Smooth muscle cell (in vitro differentiated cells): Measurements from ENCODE around the gene AGK. TPM values are rescaled to one million over a fixed set of nuclear protein-coding genes. Genes with fewer than 3 reads are reported as not detected.
A peak's percentile ranks its signal among the peaks of the same experiment; 100 is the strongest.

Experiments
- DNase-seq: peaks from one replicate; lab custom pipeline; 2025; ENCODE audit not compliant: unreplicated experiment; lab: John Stamatoyannopoulos, UW
- H2AFZ ChIP-seq: fragments of 200-600 bp; sonication (generic); 2 replicates; pipeline ENCODE4 v1.6.0; 2016; ENCODE audit warnings: antibody characterized with exemption, low read depth, mild to moderate bottlenecking
- H3F3A ChIP-seq: fragments of 200-600 bp; sonication (generic); 2 replicates; pipeline ENCODE4 v1.6.0; 2017; ENCODE audit warnings: antibody characterized with exemption, low read depth
- H3K27ac ChIP-seq: fragments of 200-600 bp; sonication (generic); 2 replicates; pipeline ENCODE4 v1.5.1; 2016; ENCODE audit warnings: low read depth, mild to moderate bottlenecking
- H3K27me3 ChIP-seq: fragments of 200-600 bp; sonication (generic); 2 replicates; pipeline ENCODE4 v1.6.1; 2016; ENCODE audit warnings: low read depth, mild to moderate bottlenecking
- H3K36me3 ChIP-seq: fragments of 200-600 bp; sonication (generic); 2 replicates; pipeline ENCODE4 v1.5.1; 2016; ENCODE audit warnings: low read depth
- H3K4me1 ChIP-seq: fragments of 200-600 bp; sonication (generic); 2 replicates; pipeline ENCODE4 v1.5.1; 2016; ENCODE audit warnings: low read depth
- H3K4me2 ChIP-seq: fragments of 200-600 bp; sonication (generic); 2 replicates; pipeline ENCODE4 v1.6.0; 2016; ENCODE audit warnings: mild to moderate bottlenecking
- H3K4me3 ChIP-seq: fragments of 200-600 bp; sonication (generic); 2 replicates; pipeline ENCODE4 v1.5.1; 2016; ENCODE audit warnings: mild to moderate bottlenecking
- H3K79me2 ChIP-seq: fragments of 200-600 bp; sonication (generic); 2 replicates; pipeline ENCODE4 v1.6.0; 2016; ENCODE audit warnings: low read depth, mild to moderate bottlenecking
- H3K9ac ChIP-seq: fragments of 200-600 bp; sonication (generic); 2 replicates; pipeline ENCODE4 v1.6.0; 2016; ENCODE audit warnings: low read depth
- H3K9me3 ChIP-seq: fragments of 200-600 bp; sonication (generic); replicated peaks from 2 replicates; pipeline ENCODE4 v1.5.1; 2016; ENCODE audit warnings: low read depth
- H4K20me1 ChIP-seq: fragments of 200-600 bp; sonication (generic); 2 replicates; pipeline ENCODE4 v1.6.0; 2016; ENCODE audit warnings: low read depth
- WGBS: methylation state at CpG from one replicate; pipeline ENCODE4 v1.1.7; 2016; ENCODE audit warnings: low lambda C conversion rate; 5-methylcytosine and 5-hydroxymethylcytosine counted together
- polyA plus RNA-seq: library from polyadenylated mRNA; unstranded; fragments of >200 nt; fragmentation: Nextera tagmentation; extraction: Ambion mirVana; gene quantifications from 2 replicates; pipeline ENCODE4 v1.2.1, GENCODE V29; 2016
- total RNA-seq: library from RNA; depleted of rRNA; stranded (reverse); fragments of >200 nt; gene quantifications from 2 replicates; pipeline ENCODE4 v1.2.3, GENCODE V29; 2014
- TF ChIP-seq, protein P1 (sequence below): fragments of 200-600 bp; sonication (generic); IDR thresholded peaks from 2 replicates; pipeline ENCODE4 v1.5.1; 2017; ENCODE audit warnings: borderline replicate concordance, mild to moderate bottlenecking, antibody characterized with exemption; ENCODE audit not compliant: insufficient read depth, poor library complexity, severe bottlenecking

The AGK gene
- total and polyA plus RNA-seq, 2 experiments from 2014 or later: 22.3 to 32.4 TPM

DNA sequence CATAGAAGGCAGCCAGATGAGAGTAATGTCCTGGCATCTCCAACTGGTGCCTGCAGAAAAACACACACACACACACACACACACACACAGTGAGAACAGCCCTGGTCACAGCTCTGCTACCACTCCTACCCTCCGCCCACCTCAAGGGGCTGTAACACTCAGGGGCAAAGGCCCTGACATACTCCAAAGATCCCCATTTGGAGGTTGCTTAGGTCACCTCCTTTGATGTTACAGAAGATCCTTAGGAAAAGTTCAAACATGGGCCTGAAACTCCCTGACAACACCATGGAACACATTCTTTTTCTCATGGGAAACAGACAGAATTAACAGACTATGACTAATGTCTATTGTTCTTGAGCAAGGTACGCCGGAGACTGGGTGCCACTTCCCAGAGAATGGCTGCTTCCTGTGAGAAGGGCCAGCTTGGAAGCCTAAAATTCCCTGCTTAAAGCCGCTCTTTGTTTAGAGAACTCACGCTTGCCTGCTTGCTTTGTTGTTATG is 123.0 kb downstream of the AGK start:
- no peaks in the 10 kb centered on the region for H4K20me1 ChIP-seq
- no peaks in the 10 kb centered on the region for H3K27me3 ChIP-seq
- no peaks in the 10 kb centered on the region for H3K79me2 ChIP-seq
- H3K9me3 ChIP-seq: no peaks in the 10 kb centered on the region
- H3K36me3 ChIP-seq: no peaks in the 10 kb centered on the region
- DNase-seq: no peak
- peaks cover 19% of the 10 kb centered on the region for H3K4me1 ChIP-seq
- H3F3A ChIP-seq: no peaks in the 10 kb centered on the region
- TF ChIP-seq, protein P1, sequence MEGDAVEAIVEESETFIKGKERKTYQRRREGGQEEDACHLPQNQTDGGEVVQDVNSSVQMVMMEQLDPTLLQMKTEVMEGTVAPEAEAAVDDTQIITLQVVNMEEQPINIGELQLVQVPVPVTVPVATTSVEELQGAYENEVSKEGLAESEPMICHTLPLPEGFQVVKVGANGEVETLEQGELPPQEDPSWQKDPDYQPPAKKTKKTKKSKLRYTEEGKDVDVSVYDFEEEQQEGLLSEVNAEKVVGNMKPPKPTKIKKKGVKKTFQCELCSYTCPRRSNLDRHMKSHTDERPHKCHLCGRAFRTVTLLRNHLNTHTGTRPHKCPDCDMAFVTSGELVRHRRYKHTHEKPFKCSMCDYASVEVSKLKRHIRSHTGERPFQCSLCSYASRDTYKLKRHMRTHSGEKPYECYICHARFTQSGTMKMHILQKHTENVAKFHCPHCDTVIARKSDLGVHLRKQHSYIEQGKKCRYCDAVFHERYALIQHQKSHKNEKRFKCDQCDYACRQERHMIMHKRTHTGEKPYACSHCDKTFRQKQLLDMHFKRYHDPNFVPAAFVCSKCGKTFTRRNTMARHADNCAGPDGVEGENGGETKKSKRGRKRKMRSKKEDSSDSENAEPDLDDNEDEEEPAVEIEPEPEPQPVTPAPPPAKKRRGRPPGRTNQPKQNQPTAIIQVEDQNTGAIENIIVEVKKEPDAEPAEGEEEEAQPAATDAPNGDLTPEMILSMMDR: no peak
- WGBS: 80% methylated on average over 5 of the region's 5 CpGs
- H3K9ac ChIP-seq: peak overlapping the region; percentile 39
- H2AFZ ChIP-seq: no peak overlapping the region
- H3K27ac ChIP-seq: peak overlapping the region; percentile 76
- H3K4me2 ChIP-seq: no peak overlapping the region
- H3K4me3 ChIP-seq: no peak overlapping the region

DNA sequence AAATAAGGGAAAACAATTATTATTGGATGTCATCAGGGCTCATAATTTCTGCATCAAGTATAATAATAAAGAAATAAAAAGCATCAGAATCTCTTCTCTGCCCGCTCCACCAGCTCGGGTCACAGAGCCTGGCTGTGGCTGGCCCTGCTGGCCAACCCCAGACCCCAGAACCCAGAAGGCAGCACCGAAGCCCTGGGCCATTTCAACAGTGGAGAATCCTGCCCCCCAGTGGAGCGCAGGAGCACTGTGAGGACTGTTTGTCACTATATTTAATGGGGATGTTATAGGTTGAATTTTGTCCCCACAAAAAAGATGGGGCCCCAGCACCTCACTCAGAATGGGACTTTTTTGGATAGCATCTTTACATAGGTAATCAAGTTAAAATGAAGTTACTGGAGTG is 123.5 kb downstream of the AGK start:
- no peaks in the 10 kb centered on the region for H4K20me1 ChIP-seq
- H3K27me3 ChIP-seq: no peaks in the 10 kb centered on the region
- no peaks in the 10 kb centered on the region for H3K79me2 ChIP-seq
- 49% methylated on average over 4 of the region's 4 CpGs for WGBS
- TF ChIP-seq, protein P1: peak; percentile 31
- H3K36me3 ChIP-seq: no peaks in the 10 kb centered on the region
- no peak overlapping the region for H3K4me2 ChIP-seq
- no peaks in the 10 kb centered on the region for H3F3A ChIP-seq
- H3K4me3 ChIP-seq: no peak overlapping the region
- no peak for DNase-seq
- peaks cover 19% of the 10 kb centered on the region for H3K4me1 ChIP-seq
- no peak overlapping the region for H2AFZ ChIP-seq
- H3K9me3 ChIP-seq: no peaks in the 10 kb centered on the region
- peak overlapping the region; percentile 76 for H3K27ac ChIP-seq
- peak overlapping the region; percentile 39 for H3K9ac ChIP-seq

DNA sequence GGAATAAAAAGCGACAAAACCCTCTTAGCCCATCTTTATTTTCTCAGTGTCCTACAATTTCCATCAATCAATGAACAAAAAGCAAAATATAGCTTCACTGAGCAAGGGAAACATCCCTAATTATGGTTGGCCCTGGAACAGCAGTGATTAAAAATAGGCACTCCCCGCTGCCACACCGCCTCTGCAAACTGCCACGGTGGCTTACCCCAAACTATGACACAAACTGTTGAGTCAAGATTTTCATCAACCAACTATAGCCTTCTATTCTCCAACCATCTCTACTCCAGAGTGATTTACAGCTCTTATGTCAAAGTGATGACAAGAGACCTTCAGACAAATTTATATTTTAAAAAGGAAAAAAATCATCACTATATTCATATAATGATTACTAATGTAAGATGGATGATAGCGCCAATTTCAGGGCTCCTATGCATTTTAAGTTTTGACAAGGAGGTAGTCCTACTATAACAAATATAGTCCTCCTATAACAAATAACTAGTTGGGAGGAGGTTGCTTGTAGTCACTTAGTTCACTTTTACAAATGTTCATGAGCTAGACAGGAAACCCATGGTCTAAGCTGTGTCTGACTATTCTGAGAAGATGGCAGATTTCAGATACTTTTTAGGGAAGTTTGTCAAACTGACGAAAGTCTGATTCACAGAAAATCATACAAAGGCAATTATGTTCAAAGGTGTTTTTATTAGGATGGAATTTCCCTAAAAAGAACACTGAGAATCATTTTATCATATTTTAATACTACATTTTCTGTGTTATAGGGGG is 124.4 kb downstream of the AGK start:
- Histone ChIP-seq H2AFZ (no peak overlapping the region), H3K27ac (no peak overlapping the region), H3K4me1 (peaks cover 19% of the 10 kb centered on the region), H3K9ac (no peak overlapping the region), H3K27me3 (no peaks in the 10 kb centered on the region), H3K36me3 (no peaks in the 10 kb centered on the region), H3K4me3 (no peak overlapping the region), H3K79me2 (no peaks in the 10 kb centered on the region), H4K20me1 (no peaks in the 10 kb centered on the region), H3K9me3 (no peaks in the 10 kb centered on the region), H3K4me2 (no peak overlapping the region), H3F3A (no peaks in the 10 kb centered on the region)
- no peak for DNase-seq
- 90% methylated on average over 6 of the region's 6 CpGs for WGBS
- TF ChIP-seq, protein P1: no peak

DNA sequence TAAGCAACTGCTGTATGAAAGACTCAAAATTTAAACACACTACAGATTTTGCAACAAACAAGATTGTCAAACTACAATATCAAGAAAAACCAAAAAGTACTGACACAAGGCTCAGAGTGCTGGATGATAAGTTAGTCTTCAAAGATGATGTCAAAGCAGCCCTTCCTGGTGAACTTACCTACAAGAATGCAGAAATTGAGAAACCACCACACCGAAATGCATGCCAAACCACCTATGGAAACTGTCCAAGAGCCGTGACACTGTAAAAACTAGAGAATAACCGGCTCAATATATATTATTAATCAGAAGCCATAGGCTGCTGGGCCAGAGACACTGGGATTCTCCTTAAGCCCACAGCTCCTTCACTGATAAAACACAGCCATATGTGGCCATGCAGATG is 125.4 kb downstream of the AGK start:
- Histone ChIP-seq H3K27ac (no peak overlapping the region), H3K27me3 (no peaks in the 10 kb centered on the region), H3K4me3 (no peak overlapping the region), H3K4me2 (no peak overlapping the region), H2AFZ (no peak overlapping the region), H3K36me3 (no peaks in the 10 kb centered on the region), H3K4me1 (peaks cover 19% of the 10 kb centered on the region), H4K20me1 (no peaks in the 10 kb centered on the region), H3K79me2 (no peaks in the 10 kb centered on the region), H3K9me3 (no peaks in the 10 kb centered on the region), H3K9ac (no peak overlapping the region), H3F3A (no peaks in the 10 kb centered on the region)
- TF ChIP-seq, protein P1: no peak
- no peak for DNase-seq
- WGBS: 100% methylated on average over 3 of the region's 3 CpGs
